ENCODE results near the gene MAPK10.
"Not testable (repeated sequence)": the region's sequence is repeated elsewhere in the genome, so short reads cannot be mapped to it uniquely, and the experiment has no call there.

MAPK10 gene

GRCh38 chr4:86031927-86032326 lies 327.9 kb downstream of the MAPK10 start:
- FAIRE-seq, result no peak

GRCh38 chr4:86026720-86027119 lies 333.1 kb downstream of the MAPK10 start:
- FAIRE-seq, result no peak

- not testable (repeated sequence) for FAIRE-seq
Observed at GRCh38 chr4:86021671-86022070, 338.2 kb downstream of the MAPK10 start.

GRCh38 chr4:86019906-86020305 lies 339.9 kb downstream of the MAPK10 start:
- no peak for FAIRE-seq

GRCh38 chr4:86019362-86019761 lies 340.5 kb downstream of the MAPK10 start:
- no peak for FAIRE-seq

GRCh38 chr4:86015412-86016350 lies 344.2 kb downstream of the MAPK10 start:
- no peak for FAIRE-seq

- no peak for FAIRE-seq
Observed at GRCh38 chr4:86014599-86014998, 345.3 kb downstream of the MAPK10 start.

GRCh38 chr4:86013621-86014020 lies 346.2 kb downstream of the MAPK10 start:
- no peak for FAIRE-seq

GRCh38 chr4:86011117-86011516 lies 348.7 kb downstream of the MAPK10 start:
- no peak for FAIRE-seq

GRCh38 chr4:86007042-86007441 lies 352.8 kb downstream of the MAPK10 start:
- FAIRE-seq, result no peak

- FAIRE-seq, result no peak
Observed at GRCh38 chr4:86006057-86006456, 353.8 kb downstream of the MAPK10 start.

- no peak for FAIRE-seq
Observed at GRCh38 chr4:86004030-86004429, 355.8 kb downstream of the MAPK10 start.

- FAIRE-seq, result no peak
Observed at GRCh38 chr4:86001591-86001990, 358.3 kb downstream of the MAPK10 start.

- no peak for FAIRE-seq
Observed at GRCh38 chr4:85995361-85995760, 364.5 kb downstream of the MAPK10 start.

- no peak for FAIRE-seq
Observed at GRCh38 chr4:85994576-85994975, 365.3 kb downstream of the MAPK10 start.

- FAIRE-seq, result no peak
Observed at GRCh38 chr4:85993641-85994040, 366.2 kb downstream of the MAPK10 start.

GRCh38 chr4:85986266-85986665 lies 373.6 kb downstream of the MAPK10 start:
- no peak for FAIRE-seq

GRCh38 chr4:85979276-85979675 lies 380.6 kb downstream of the MAPK10 start:
- FAIRE-seq, result no peak

- no peak for FAIRE-seq
Observed at GRCh38 chr4:85970535-85970934, 389.3 kb downstream of the MAPK10 start.

- FAIRE-seq, result peak; percentile 95
Observed at GRCh38 chr4:85968945-85969819, 390.7 kb downstream of the MAPK10 start.

- FAIRE-seq, result no peak
Observed at GRCh38 chr4:85967872-85968271, 392.0 kb downstream of the MAPK10 start.

- no peak for FAIRE-seq
Observed at GRCh38 chr4:85966373-85966772, 393.5 kb downstream of the MAPK10 start.

- FAIRE-seq, result no peak
Observed at GRCh38 chr4:85965529-85965928, 394.3 kb downstream of the MAPK10 start.

- not testable (repeated sequence) for FAIRE-seq
Observed at GRCh38 chr4:85965017-85965416, 394.8 kb downstream of the MAPK10 start.

Measured in G401.6 (cell line).